PFSK-1 (cell line): Measurements from ENCODE around the gene CEP70.

Experiments
- POLR2AphosphoS5 ChIP-seq: IDR thresholded peaks from 2 replicates; pipeline ENCODE4 v1.6.1; 2012; ENCODE audit warnings: low read depth, mild to moderate bottlenecking, control low read depth, low read length, moderate library complexity
- REST ChIP-seq, 2 experiments: IDR thresholded peaks; 2 replicates each; pipeline versions ENCODE4 v1.6.1 to v1.8.0; 2011 to 2012; ENCODE audit warnings: low read depth in 2 of 2, low read length in 2 of 2, control low read depth in 1 of 2, inconsistent platforms in 1 of 2, mild to moderate bottlenecking in 1 of 2, moderate library complexity in 1 of 2; ENCODE audit not compliant: insufficient read depth in 1 of 2
- SIN3A ChIP-seq: IDR thresholded peaks from 2 replicates; pipeline ENCODE4 v1.6.1; 2012; ENCODE audit warnings: mild to moderate bottlenecking, low read length, moderate library complexity, borderline replicate concordance; ENCODE audit not compliant: insufficient read depth
- TAF1 ChIP-seq: IDR thresholded peaks from 2 replicates; pipeline ENCODE4 v1.6.1; 2012; ENCODE audit warnings: low read length, control low read depth, borderline replicate concordance; ENCODE audit not compliant: insufficient read depth

GRCh38 chr3:138513090-138513843 is 80.8 kb downstream of the CEP70 start:
- TF ChIP-seq TAF1 (no peak), POLR2AphosphoS5 (no peak), REST (IDR thresholded peaks at IDR 0.05; ENCODE audit: insufficient read depth in 1 of 2, low read depth in 2 of 2, low read length in 2 of 2) (no peak), SIN3A (no peak)
